ENCODE measurements around the gene GALNTL6. TPM values are rescaled to one million over a fixed set of nuclear protein-coding genes. Genes with fewer than 3 reads are reported as not detected.

The GALNTL6 gene
- total RNA-seq, 1 donor from 2014 or later = not detected

GRCh38 chr4:172142281-172142741, 329.1 kb downstream of the GALNTL6 start:
- H3K27me3 ChIP-seq (ENCODE audit: control insufficient read depth, insufficient read depth, low read length) = no peaks in the 10 kb centered on the region
- DNase-seq (ENCODE audit: low read depth) = peak; percentile 12
- H3K36me3 ChIP-seq (ENCODE audit: control insufficient read depth, insufficient read depth, low read length) = no peaks in the 10 kb centered on the region
- no peak for TF ChIP-seq CTCF (IDR thresholded peaks at IDR 0.05; ENCODE audit: insufficient read depth, low read length, severe bottlenecking)
- H3K4me3 ChIP-seq (ENCODE audit: low read depth, low read length) = no peak overlapping the region
- no peak for FAIRE-seq

GRCh38 chr4:172143605-172144314, 330.6 kb downstream of the GALNTL6 start:
- H3K36me3 ChIP-seq (ENCODE audit: control insufficient read depth, insufficient read depth, low read length) = no peaks in the 10 kb centered on the region
- TF ChIP-seq CTCF (IDR thresholded peaks at IDR 0.05; ENCODE audit: insufficient read depth, low read length, severe bottlenecking) = no peak
- no peak overlapping the region for H3K4me3 ChIP-seq (ENCODE audit: low read depth, low read length)
- H3K27me3 ChIP-seq (ENCODE audit: control insufficient read depth, insufficient read depth, low read length) = no peaks in the 10 kb centered on the region
- FAIRE-seq (no peak), DNase-seq (ENCODE audit: low read depth) (no peak)

GRCh38 chr4:172147687-172148086, 334.5 kb downstream of the GALNTL6 start:
- H3K4me3 ChIP-seq (ENCODE audit: low read depth, low read length) = no peak overlapping the region
- no peaks in the 10 kb centered on the region for H3K27me3 ChIP-seq (ENCODE audit: control insufficient read depth, insufficient read depth, low read length)
- no peaks in the 10 kb centered on the region for H3K36me3 ChIP-seq (ENCODE audit: control insufficient read depth, insufficient read depth, low read length)
- TF ChIP-seq CTCF (IDR thresholded peaks at IDR 0.05; ENCODE audit: insufficient read depth, low read length, severe bottlenecking) = no peak
- no peak for DNase-seq (ENCODE audit: low read depth)
- no peak for FAIRE-seq

- Histone ChIP-seq H3K36me3 (ENCODE audit: control insufficient read depth, insufficient read depth, low read length) (no peaks in the 10 kb centered on the region), H3K4me3 (ENCODE audit: low read depth, low read length) (no peak overlapping the region), H3K27me3 (ENCODE audit: control insufficient read depth, insufficient read depth, low read length) (no peaks in the 10 kb centered on the region)
- TF ChIP-seq CTCF (IDR thresholded peaks at IDR 0.05; ENCODE audit: insufficient read depth, low read length, severe bottlenecking) = no peak
- FAIRE-seq (no peak), DNase-seq (ENCODE audit: low read depth) (no peak)
These were observed 336.1 kb downstream of the GALNTL6 start for GRCh38 chr4:172149329-172149728.

- FAIRE-seq = no peak
- no peaks in the 10 kb centered on the region for H3K27me3 ChIP-seq (ENCODE audit: control insufficient read depth, insufficient read depth, low read length)
- no peaks in the 10 kb centered on the region for H3K36me3 ChIP-seq (ENCODE audit: control insufficient read depth, insufficient read depth, low read length)
- TF ChIP-seq CTCF (IDR thresholded peaks at IDR 0.05; ENCODE audit: insufficient read depth, low read length, severe bottlenecking) = no peak
- H3K4me3 ChIP-seq (ENCODE audit: low read depth, low read length) = no peak overlapping the region
- DNase-seq (ENCODE audit: low read depth) = no peak
These were observed 339.1 kb downstream of the GALNTL6 start for GRCh38 chr4:172152284-172152683.

- no peak for DNase-seq (ENCODE audit: low read depth)
- no peaks in the 10 kb centered on the region for H3K36me3 ChIP-seq (ENCODE audit: control insufficient read depth, insufficient read depth, low read length)
- no peak overlapping the region for H3K4me3 ChIP-seq (ENCODE audit: low read depth, low read length)
- no peaks in the 10 kb centered on the region for H3K27me3 ChIP-seq (ENCODE audit: control insufficient read depth, insufficient read depth, low read length)
- TF ChIP-seq CTCF (IDR thresholded peaks at IDR 0.05; ENCODE audit: insufficient read depth, low read length, severe bottlenecking) = no peak
- no peak for FAIRE-seq
These were observed 340.5 kb downstream of the GALNTL6 start for GRCh38 chr4:172153719-172154118.
